Measurements from ENCODE around the gene AMPH. TPM values are rescaled to one million over a fixed set of nuclear protein-coding genes. Genes with fewer than 3 reads are reported as not detected.
A peak's percentile ranks its signal among the peaks of the same experiment; 100 is the strongest.
"Not testable (repeated sequence)": the region's sequence is repeated elsewhere in the genome, so short reads cannot be mapped to it uniquely, and the experiment has no call there.

The AMPH gene
- total and polyA plus RNA-seq, 8 donors, result 0.90 to 12.5 (median 10.7) TPM

GRCh38 chr7:38398725-38399321 lies 232.3 kb downstream of the AMPH start:
- Histone ChIP-seq H3K9me3 (no peaks in the 10 kb centered on the region), H3K27me3 (no peaks in the 10 kb centered on the region), H3K36me3 (no peaks in the 10 kb centered on the region), H3K27ac (no peak overlapping the region), H3K4me1 (peaks cover 0 to 15% of the 10 kb centered on the region in 2 donors), H3K4me3 (no peak overlapping the region)
- ATAC-seq (peak; percentile 92), DNase-seq (peak; percentile 18 to 87 (median 54))
- intact Hi-C loops (cut with DNase I), result no loop called here
- TF ChIP-seq, protein P1, sequence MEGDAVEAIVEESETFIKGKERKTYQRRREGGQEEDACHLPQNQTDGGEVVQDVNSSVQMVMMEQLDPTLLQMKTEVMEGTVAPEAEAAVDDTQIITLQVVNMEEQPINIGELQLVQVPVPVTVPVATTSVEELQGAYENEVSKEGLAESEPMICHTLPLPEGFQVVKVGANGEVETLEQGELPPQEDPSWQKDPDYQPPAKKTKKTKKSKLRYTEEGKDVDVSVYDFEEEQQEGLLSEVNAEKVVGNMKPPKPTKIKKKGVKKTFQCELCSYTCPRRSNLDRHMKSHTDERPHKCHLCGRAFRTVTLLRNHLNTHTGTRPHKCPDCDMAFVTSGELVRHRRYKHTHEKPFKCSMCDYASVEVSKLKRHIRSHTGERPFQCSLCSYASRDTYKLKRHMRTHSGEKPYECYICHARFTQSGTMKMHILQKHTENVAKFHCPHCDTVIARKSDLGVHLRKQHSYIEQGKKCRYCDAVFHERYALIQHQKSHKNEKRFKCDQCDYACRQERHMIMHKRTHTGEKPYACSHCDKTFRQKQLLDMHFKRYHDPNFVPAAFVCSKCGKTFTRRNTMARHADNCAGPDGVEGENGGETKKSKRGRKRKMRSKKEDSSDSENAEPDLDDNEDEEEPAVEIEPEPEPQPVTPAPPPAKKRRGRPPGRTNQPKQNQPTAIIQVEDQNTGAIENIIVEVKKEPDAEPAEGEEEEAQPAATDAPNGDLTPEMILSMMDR (IDR thresholded peaks at IDR 0.05), result peak; percentile 66 to 95

DNA sequence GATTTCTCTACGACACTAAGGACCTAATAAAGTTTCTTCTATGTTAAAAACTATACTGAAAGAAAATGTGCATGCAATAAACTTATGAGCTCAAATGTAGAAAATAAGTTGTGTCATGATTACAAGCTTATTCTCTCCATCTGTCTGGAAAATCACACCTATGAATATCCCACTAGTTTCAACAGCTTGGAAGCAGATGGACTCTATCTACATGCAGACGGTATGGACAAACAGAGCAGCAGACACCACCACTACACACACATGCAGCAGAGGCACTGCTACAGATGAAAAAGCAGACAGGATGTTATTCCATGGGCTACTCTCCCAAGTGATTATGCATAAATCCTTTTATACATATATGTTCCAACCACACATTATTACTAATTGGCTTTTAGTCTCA lies 234.3 kb downstream of the AMPH start:
- H3K27ac ChIP-seq, result no peak overlapping the region
- intact Hi-C loops (cut with DNase I), result no loop called here
- TF ChIP-seq, protein P1 (IDR thresholded peaks at IDR 0.05), result no peak
- H3K4me3 ChIP-seq, result no peak overlapping the region
- DNase-seq (no peak), ATAC-seq (no peak)
- no peaks in the 10 kb centered on the region for H3K27me3 ChIP-seq
- H3K4me1 ChIP-seq, result peaks cover 0 to 15% of the 10 kb centered on the region in 2 donors
- no peaks in the 10 kb centered on the region for H3K9me3 ChIP-seq
- H3K36me3 ChIP-seq, result no peaks in the 10 kb centered on the region

DNA sequence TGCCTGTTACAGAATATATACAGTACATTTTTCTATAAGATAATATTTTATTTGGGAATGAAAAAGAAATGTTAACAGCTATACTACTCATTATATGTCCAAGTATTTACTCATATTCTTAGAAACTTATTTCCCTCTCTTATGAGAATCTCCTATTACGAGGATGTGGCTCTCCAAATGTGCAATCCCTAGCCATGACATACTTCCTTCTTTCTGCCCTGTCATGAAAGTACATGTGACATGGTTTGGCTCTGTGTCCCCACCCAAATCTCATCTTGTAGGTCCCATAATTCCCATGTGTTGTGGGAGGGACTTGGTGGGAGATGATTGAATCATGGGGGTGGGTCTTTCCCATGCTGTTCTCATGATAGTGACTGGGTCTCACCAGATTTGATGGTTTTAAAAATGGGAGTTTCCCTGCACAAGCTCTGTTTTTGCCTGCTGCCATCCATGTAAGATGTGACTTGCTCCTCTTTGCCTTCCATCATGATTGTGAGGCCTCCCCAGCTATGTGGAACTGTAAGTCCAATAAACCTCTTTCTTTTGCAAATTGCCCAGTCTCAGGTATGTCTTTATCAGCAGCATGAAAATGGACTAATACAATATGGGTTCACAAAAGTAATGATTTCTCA lies 235.1 kb downstream of the AMPH start:
- H3K27me3 ChIP-seq; DNase-seq; H3K36me3 ChIP-seq; H3K4me3 ChIP-seq; H3K27ac ChIP-seq; intact Hi-C loops (cut with DNase I); ATAC-seq; H3K9me3 ChIP-seq: not testable (repeated sequence)
- H3K4me1 ChIP-seq, result peaks cover 0 to 15% of the 10 kb centered on the region in 2 donors

DNA sequence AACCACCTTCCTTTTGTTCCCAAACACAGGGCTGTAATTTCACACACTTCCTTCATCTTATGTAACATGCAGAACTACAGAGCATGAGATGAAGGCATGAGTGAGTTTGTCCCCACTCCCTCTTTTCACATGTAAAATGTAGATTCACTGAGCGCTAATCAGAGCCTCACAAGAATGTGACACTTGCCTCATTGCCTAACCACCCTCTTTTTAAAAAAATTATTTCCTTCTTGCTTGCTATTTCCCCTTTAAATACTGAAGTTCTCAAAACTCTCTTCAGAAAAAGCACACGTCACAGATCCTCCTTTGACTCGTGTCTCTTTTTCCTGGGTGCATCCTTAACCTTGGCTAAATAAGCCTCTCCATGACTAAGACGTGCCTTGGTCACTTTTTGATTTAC lies 236.5 kb downstream of the AMPH start:
- Histone ChIP-seq H3K36me3 (no peaks in the 10 kb centered on the region), H3K27me3 (no peaks in the 10 kb centered on the region), H3K9me3 (no peaks in the 10 kb centered on the region), H3K4me3 (no peak overlapping the region), H3K4me1 (peaks cover 0 to 15% of the 10 kb centered on the region in 2 donors), H3K27ac (no peak overlapping the region)
- no peak for DNase-seq
- ATAC-seq, result peak; percentile 30
- intact Hi-C loops (cut with DNase I), result no loop called here
- TF ChIP-seq, protein P1 (IDR thresholded peaks at IDR 0.05), result no peak

DNA sequence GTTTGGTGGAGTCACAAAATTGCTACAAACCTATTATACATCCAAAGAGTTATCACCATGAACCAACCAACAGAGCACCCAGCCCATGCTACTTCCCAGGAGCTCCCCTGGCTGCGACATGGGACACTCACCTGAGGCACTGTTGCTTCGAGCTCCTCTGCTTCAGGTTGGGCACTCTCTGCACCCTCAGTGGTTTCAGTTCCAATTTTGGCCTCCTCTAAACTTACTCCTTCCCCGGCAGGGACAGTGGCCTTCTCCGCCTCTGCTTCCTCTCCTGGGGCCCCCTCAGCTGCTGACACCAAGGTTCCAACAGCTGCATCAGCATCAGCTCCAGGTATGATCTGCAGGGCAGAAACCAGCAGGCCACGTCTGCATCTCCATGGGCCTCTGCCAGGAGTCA lies 237.3 kb downstream of the AMPH start:
- H3K27me3 ChIP-seq, result no peaks in the 10 kb centered on the region
- ATAC-seq (no peak), DNase-seq (no peak)
- intact Hi-C loops (cut with DNase I), result no loop called here
- no peak overlapping the region for H3K4me3 ChIP-seq
- no peak overlapping the region for H3K27ac ChIP-seq
- peaks cover 0 to 15% of the 10 kb centered on the region in 2 donors for H3K4me1 ChIP-seq
- TF ChIP-seq, protein P1 (IDR thresholded peaks at IDR 0.05), result no peak
- H3K36me3 ChIP-seq, result no peaks in the 10 kb centered on the region
- no peaks in the 10 kb centered on the region for H3K9me3 ChIP-seq

Data from left lung (tissue), 10 donors.